Measurements from ENCODE around the gene OR4C15.

GRCh38 chr11:55572548-55572947 is 18.3 kb downstream of the OR4C15 start:
- TF ChIP-seq CTCF (IDR thresholded peaks at IDR 0.05; ENCODE audit: insufficient read depth, low read length): no peak
- no peak for TF ChIP-seq REST (IDR thresholded peaks at IDR 0.05; ENCODE audit: insufficient replicate concordance, low read depth)
- TF ChIP-seq POLR2AphosphoS5 (IDR thresholded peaks at IDR 0.05; ENCODE audit: low read depth): no peak

Data from HL-60 (cell line).